NT2/D1 (cell line): ENCODE data around the gene MAP7.

Experiments
- SUZ12 ChIP-seq: IDR thresholded peaks from 2 replicates; pipeline ENCODE4 v1.6.1; 2011; ENCODE audit not compliant: insufficient read length, insufficient read depth; ENCODE audit errors: extremely low read depth
- YY1 ChIP-seq: IDR thresholded peaks from 2 replicates; pipeline ENCODE4 v1.6.1; 2011; ENCODE audit not compliant: insufficient read length, insufficient read depth

DNA sequence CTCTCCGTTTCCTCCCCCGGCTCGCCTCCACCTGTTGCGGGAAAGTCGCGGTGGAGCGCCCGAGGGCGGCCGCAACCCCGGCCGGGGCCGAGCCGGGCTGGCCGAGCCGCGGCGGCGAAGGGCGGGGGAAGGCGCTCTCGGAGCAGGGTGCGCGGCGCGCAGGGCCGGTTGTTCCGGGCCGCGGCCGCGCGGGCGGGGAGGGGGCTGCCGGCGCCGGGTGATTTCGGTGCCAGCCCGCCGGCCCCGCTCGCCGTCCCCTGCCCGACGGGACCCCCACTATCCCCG lies 235 bp downstream of the MAP7 start:
- TF ChIP-seq SUZ12 (no peak), YY1 (no peak)
